Measurements from ENCODE around the gene STON2. TPM values are rescaled to one million over a fixed set of nuclear protein-coding genes. Genes with fewer than 3 reads are reported as not detected.

The STON2 gene
- total RNA-seq, 1 experiment from 2014 or later = not detected

GRCh38 chr14:81295958-81296923 lies 103.9 kb downstream of the STON2 start:
- DNase-seq = no peak
- no peaks in the 10 kb centered on the region for H3K27me3 ChIP-seq (ENCODE audit: low read length)
- H3K9me3 ChIP-seq (ENCODE audit: low read length) = no peaks in the 10 kb centered on the region
- no peaks in the 10 kb centered on the region for H4K20me1 ChIP-seq (ENCODE audit: insufficient read depth, low read depth, low read length)
- no peak overlapping the region for H3K4me2 ChIP-seq (ENCODE audit: low read depth, low read length, poor library complexity, severe bottlenecking)
- no peaks in the 10 kb centered on the region for H3K36me3 ChIP-seq (ENCODE audit: insufficient read depth, low read length)
- H3K4me1 ChIP-seq (ENCODE audit: low read length) = no peaks in the 10 kb centered on the region
- no peak overlapping the region for H3K27ac ChIP-seq (ENCODE audit: low read length)
- no peak overlapping the region for H2AFZ ChIP-seq (ENCODE audit: low read length)
- no peaks in the 10 kb centered on the region for H3K9me2 ChIP-seq (replicated peaks; ENCODE audit: insufficient read depth, low read length)
- H3K4me3 ChIP-seq (ENCODE audit: low read length) = no peak overlapping the region
- no peaks in the 10 kb centered on the region for H3K79me2 ChIP-seq (ENCODE audit: low read length)
- no peak overlapping the region for H3K9ac ChIP-seq (ENCODE audit: low read length)

DNA sequence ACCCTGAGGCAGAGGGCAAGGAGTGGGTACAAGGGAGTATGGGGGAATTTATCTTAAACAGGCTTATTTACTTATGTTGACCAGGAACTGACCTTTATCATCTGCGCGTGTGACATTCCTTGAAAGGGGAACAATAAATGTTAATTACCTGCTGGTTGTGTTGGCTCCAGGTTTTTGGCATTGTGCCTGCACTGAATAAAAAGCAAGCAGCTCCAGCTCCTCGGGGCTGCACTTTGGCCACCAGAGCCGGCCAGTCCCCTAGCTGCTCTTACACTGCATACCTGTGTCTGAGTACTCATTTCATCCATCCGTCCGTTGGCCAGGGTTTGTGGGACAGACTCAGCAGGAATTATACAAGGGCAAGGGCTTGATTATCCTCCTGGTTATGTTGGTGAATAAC lies 110.6 kb downstream of the STON2 start:
- Histone ChIP-seq H4K20me1 (ENCODE audit: insufficient read depth, low read depth, low read length) (no peaks in the 10 kb centered on the region), H2AFZ (ENCODE audit: low read length) (no peak overlapping the region), H3K9me3 (ENCODE audit: low read length) (no peaks in the 10 kb centered on the region), H3K27me3 (ENCODE audit: low read length) (no peaks in the 10 kb centered on the region), H3K4me2 (ENCODE audit: low read depth, low read length, poor library complexity, severe bottlenecking) (no peak overlapping the region), H3K9me2 (replicated peaks; ENCODE audit: insufficient read depth, low read length) (no peaks in the 10 kb centered on the region), H3K79me2 (ENCODE audit: low read length) (no peaks in the 10 kb centered on the region), H3K4me3 (ENCODE audit: low read length) (no peak overlapping the region), H3K36me3 (ENCODE audit: insufficient read depth, low read length) (no peaks in the 10 kb centered on the region), H3K9ac (ENCODE audit: low read length) (no peak overlapping the region), H3K4me1 (ENCODE audit: low read length) (no peaks in the 10 kb centered on the region), H3K27ac (ENCODE audit: low read length) (no peak overlapping the region)
- DNase-seq = no peak

GRCh38 chr14:81286574-81287370 lies 113.4 kb downstream of the STON2 start:
- Histone ChIP-seq H4K20me1 (ENCODE audit: insufficient read depth, low read depth, low read length) (no peaks in the 10 kb centered on the region), H3K79me2 (ENCODE audit: low read length) (no peaks in the 10 kb centered on the region), H3K27ac (ENCODE audit: low read length) (no peak overlapping the region), H3K4me1 (ENCODE audit: low read length) (no peaks in the 10 kb centered on the region), H3K4me3 (ENCODE audit: low read length) (no peak overlapping the region), H3K27me3 (ENCODE audit: low read length) (no peaks in the 10 kb centered on the region), H3K36me3 (ENCODE audit: insufficient read depth, low read length) (no peaks in the 10 kb centered on the region), H3K9me2 (replicated peaks; ENCODE audit: insufficient read depth, low read length) (no peaks in the 10 kb centered on the region), H3K9me3 (ENCODE audit: low read length) (no peaks in the 10 kb centered on the region), H3K9ac (ENCODE audit: low read length) (no peak overlapping the region), H3K4me2 (ENCODE audit: low read depth, low read length, poor library complexity, severe bottlenecking) (no peak overlapping the region), H2AFZ (ENCODE audit: low read length) (no peak overlapping the region)
- no peak for DNase-seq

DNA sequence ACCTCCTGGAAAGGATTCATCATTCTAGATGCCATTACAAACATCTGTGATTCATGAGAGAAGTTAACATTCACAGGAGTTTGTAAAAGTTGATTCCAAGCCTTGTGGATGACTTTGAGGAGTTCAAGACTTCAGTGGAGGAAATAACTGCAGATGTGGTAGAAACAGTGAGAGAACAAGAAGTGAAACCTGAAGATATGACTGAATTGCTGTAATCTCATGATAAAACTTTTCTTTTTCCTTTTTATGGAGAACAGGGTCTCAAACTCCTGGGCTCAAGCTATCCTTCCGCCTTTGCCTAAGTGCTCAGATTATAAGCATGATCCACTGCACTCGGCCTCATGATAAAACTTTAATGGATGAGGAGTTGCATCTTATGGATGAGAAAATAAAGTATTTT lies 114.9 kb downstream of the STON2 start:
- Histone ChIP-seq H2AFZ (ENCODE audit: low read length) (no peak overlapping the region), H3K79me2 (ENCODE audit: low read length) (no peaks in the 10 kb centered on the region), H3K4me1 (ENCODE audit: low read length) (no peaks in the 10 kb centered on the region), H3K27me3 (ENCODE audit: low read length) (no peaks in the 10 kb centered on the region), H3K27ac (ENCODE audit: low read length) (no peak overlapping the region), H3K4me3 (ENCODE audit: low read length) (no peak overlapping the region), H3K36me3 (ENCODE audit: insufficient read depth, low read length) (no peaks in the 10 kb centered on the region), H3K9me3 (ENCODE audit: low read length) (no peaks in the 10 kb centered on the region), H3K9ac (ENCODE audit: low read length) (no peak overlapping the region), H3K9me2 (replicated peaks; ENCODE audit: insufficient read depth, low read length) (no peaks in the 10 kb centered on the region), H3K4me2 (ENCODE audit: low read depth, low read length, poor library complexity, severe bottlenecking) (no peak overlapping the region), H4K20me1 (ENCODE audit: insufficient read depth, low read depth, low read length) (no peaks in the 10 kb centered on the region)
- no peak for DNase-seq

- H3K9me2 ChIP-seq (replicated peaks; ENCODE audit: insufficient read depth, low read length) = no peaks in the 10 kb centered on the region
- no peak overlapping the region for H3K4me2 ChIP-seq (ENCODE audit: low read depth, low read length, poor library complexity, severe bottlenecking)
- no peaks in the 10 kb centered on the region for H3K36me3 ChIP-seq (ENCODE audit: insufficient read depth, low read length)
- DNase-seq = no peak
- no peaks in the 10 kb centered on the region for H3K27me3 ChIP-seq (ENCODE audit: low read length)
- H3K9me3 ChIP-seq (ENCODE audit: low read length) = no peaks in the 10 kb centered on the region
- H3K4me1 ChIP-seq (ENCODE audit: low read length) = peaks cover under 1% of the 10 kb centered on the region; the same call in 1 of the 2 replicates
- no peaks in the 10 kb centered on the region for H3K79me2 ChIP-seq (ENCODE audit: low read length)
- H3K27ac ChIP-seq (ENCODE audit: low read length) = no peak overlapping the region
- no peak overlapping the region for H3K4me3 ChIP-seq (ENCODE audit: low read length)
- no peak overlapping the region for H2AFZ ChIP-seq (ENCODE audit: low read length)
- H3K9ac ChIP-seq (ENCODE audit: low read length) = no peak overlapping the region
- no peaks in the 10 kb centered on the region for H4K20me1 ChIP-seq (ENCODE audit: insufficient read depth, low read depth, low read length)
Measured at GRCh38 chr14:81281332-81281731, 118.8 kb downstream of the STON2 start.

GRCh38 chr14:81280136-81280791 lies 119.9 kb downstream of the STON2 start:
- Histone ChIP-seq H3K4me3 (ENCODE audit: low read length) (no peak overlapping the region), H3K9ac (ENCODE audit: low read length) (no peak overlapping the region), H3K4me1 (ENCODE audit: low read length) (peaks cover 8% of the 10 kb centered on the region), H3K27ac (ENCODE audit: low read length) (no peak overlapping the region), H3K4me2 (ENCODE audit: low read depth, low read length, poor library complexity, severe bottlenecking) (no peak overlapping the region), H3K36me3 (ENCODE audit: insufficient read depth, low read length) (no peaks in the 10 kb centered on the region), H3K79me2 (ENCODE audit: low read length) (no peaks in the 10 kb centered on the region), H3K27me3 (ENCODE audit: low read length) (no peaks in the 10 kb centered on the region), H2AFZ (ENCODE audit: low read length) (no peak overlapping the region), H3K9me2 (replicated peaks; ENCODE audit: insufficient read depth, low read length) (no peaks in the 10 kb centered on the region), H3K9me3 (ENCODE audit: low read length) (no peaks in the 10 kb centered on the region), H4K20me1 (ENCODE audit: insufficient read depth, low read depth, low read length) (no peaks in the 10 kb centered on the region)
- no peak for DNase-seq

DNA sequence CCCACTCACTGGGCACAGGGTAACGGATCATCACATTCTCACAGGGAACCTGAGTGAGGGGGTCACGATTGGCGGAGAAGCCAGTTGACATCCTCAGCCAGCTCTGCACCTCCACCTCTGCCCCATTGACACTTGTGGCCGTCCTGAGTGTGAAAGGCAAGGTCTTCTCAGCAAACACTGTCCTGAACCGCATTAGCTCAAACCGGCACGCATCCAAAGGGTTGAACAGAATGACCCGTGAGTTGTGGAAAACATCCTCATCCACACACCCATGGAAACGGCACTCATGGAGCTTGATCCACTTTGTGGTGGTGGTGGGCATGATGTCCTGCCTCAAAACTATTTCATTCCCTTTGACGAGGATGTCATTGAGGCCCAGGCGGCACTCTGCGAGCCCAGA lies 123.0 kb downstream of the STON2 start:
- no peaks in the 10 kb centered on the region for H3K79me2 ChIP-seq (ENCODE audit: low read length)
- H3K9ac ChIP-seq (ENCODE audit: low read length) = no peak overlapping the region
- H3K27ac ChIP-seq (ENCODE audit: low read length) = no peak overlapping the region
- peaks cover 8% of the 10 kb centered on the region for H3K4me1 ChIP-seq (ENCODE audit: low read length)
- no peak overlapping the region for H2AFZ ChIP-seq (ENCODE audit: low read length)
- H3K9me2 ChIP-seq (replicated peaks; ENCODE audit: insufficient read depth, low read length) = no peaks in the 10 kb centered on the region
- H3K27me3 ChIP-seq (ENCODE audit: low read length) = no peaks in the 10 kb centered on the region
- no peaks in the 10 kb centered on the region for H3K36me3 ChIP-seq (ENCODE audit: insufficient read depth, low read length)
- no peak overlapping the region for H3K4me2 ChIP-seq (ENCODE audit: low read depth, low read length, poor library complexity, severe bottlenecking)
- DNase-seq = no peak
- no peak overlapping the region for H3K4me3 ChIP-seq (ENCODE audit: low read length)
- H4K20me1 ChIP-seq (ENCODE audit: insufficient read depth, low read depth, low read length) = no peaks in the 10 kb centered on the region
- H3K9me3 ChIP-seq (ENCODE audit: low read length) = no peaks in the 10 kb centered on the region

Data from Karpas-422 (cell line).